Sigmoid colon (tissue), 4 donors: Measurements from ENCODE around the gene SNTB2.

ENCODE experiments used
- CTCF ChIP-seq, 4 experiments: fragments of 450-650 bp in 3 of 4; fragments of 200-600 bp in 1 of 4; IDR thresholded peaks; one replicate each; pipeline ENCODE4 v1.5.1; 2016 to 2019; ENCODE audit warnings: antibody characterized with exemption in 4 of 4, mild to moderate bottlenecking in 3 of 4, moderate library complexity in 2 of 4
- EP300 ChIP-seq, 4 donors: sonication (generic); formaldehyde crosslinking; IDR thresholded peaks; one replicate each; pipeline ENCODE4 v1.6.1; 2017; ENCODE audit warnings: antibody characterized with exemption in 4 of 4
- POLR2A ChIP-seq, 2 donors: fragments of 450-650 bp; IDR thresholded peaks; one replicate each; pipeline ENCODE4 v1.6.1; 2016; ENCODE audit warnings: antibody characterized with exemption in 2 of 2, mild to moderate bottlenecking in 2 of 2, moderate library complexity in 2 of 2
- POLR2AphosphoS5 ChIP-seq, 4 donors: sonication (generic); formaldehyde crosslinking; IDR thresholded peaks; one replicate each; pipeline ENCODE4 v1.6.1; 2017; ENCODE audit warnings: antibody characterized with exemption in 4 of 4

GRCh38 chr16:69141936-69142335 is 45.0 kb upstream of the SNTB2 start:
- no peak for TF ChIP-seq POLR2AphosphoS5 (IDR thresholded peaks at IDR 0.05)
- TF ChIP-seq POLR2A (IDR thresholded peaks at IDR 0.05), result no peak
- no peak for TF ChIP-seq CTCF (IDR thresholded peaks at IDR 0.05)
- no peak for TF ChIP-seq EP300 (IDR thresholded peaks at IDR 0.05)
